SK-N-SH (cell line): ENCODE measurements around the gene CAGE1. TPM values are rescaled to one million over a fixed set of nuclear protein-coding genes. Genes with fewer than 3 reads are reported as not detected.
"Not testable (repeated sequence)": the region's sequence is repeated elsewhere in the genome, so short reads cannot be mapped to it uniquely, and the experiment has no call there.

ENCODE experiments used
- CTCF ChIA-PET: fragments of 300-600, 350-600 bp; formaldehyde crosslinking; extraction: SDS; loops from one replicate; lab custom pipeline; 2021; lab: Yijun Ruan, JAX
- POLR2A ChIA-PET: fragments of 350-600 bp; sonication (Branson Sonifier 250); formaldehyde crosslinking; extraction: SDS; loops from one replicate; lab custom pipeline; 2020; ENCODE audit warnings: antibody characterized with exemption, inconsistent platforms; lab: Yijun Ruan, JAX
- DNase-seq: peaks from one replicate; pipeline ENCODE4 v3.0.0; 2012
- H2AFZ ChIP-seq: fragments of 200-600 bp; sonication (generic); 2 replicates; pipeline ENCODE4 v1.8.1; 2016; ENCODE audit warnings: antibody characterized with exemption, mild to moderate bottlenecking, low read depth
- H3F3A ChIP-seq: fragments of 200-600 bp; sonication (generic); replicated peaks from 2 replicates; pipeline ENCODE3; 2016; ENCODE audit warnings: antibody characterized with exemption, mild to moderate bottlenecking; ENCODE audit not compliant: insufficient read depth
- H3K27ac ChIP-seq, 2 experiments: fragments of 200-500 bp in 1 of 2; fragments of 200-600 bp in 1 of 2; sonication (Bioruptor generic) in 1 of 2; sonication (generic), shearing (Covaris generic) in 1 of 2; 2 replicates each; pipeline versions ENCODE4 v1.5.1 to v1.6.1; 2014 to 2016; ENCODE audit warnings: low read depth in 2 of 2, inconsistent platforms in 1 of 2, low read length in 1 of 2, mild to moderate bottlenecking in 1 of 2, mixed read lengths in 1 of 2
- H3K27me3 ChIP-seq: fragments of 200-600 bp; sonication (generic), shearing (Covaris generic); 2 replicates; pipeline ENCODE4 v1.6.1; 2016; ENCODE audit warnings: mixed run types; ENCODE audit not compliant: insufficient read depth
- H3K36me3 ChIP-seq, 2 experiments: fragments of 200-500 bp in 1 of 2; fragments of 200-600 bp in 1 of 2; sonication (Bioruptor generic) in 1 of 2; sonication (generic) in 1 of 2; replicated peaks in 1 of 2; 2 replicates each; pipeline versions ENCODE3 to v1.5.1; 2014 to 2016; ENCODE audit warnings: low read length in 1 of 2, mild to moderate bottlenecking in 1 of 2; ENCODE audit not compliant: insufficient read depth in 2 of 2, control insufficient read depth in 1 of 2
- H3K4me1 ChIP-seq, 2 experiments: fragments of 200-500 bp in 1 of 2; fragments of 200-600 bp in 1 of 2; sonication (Bioruptor generic) in 1 of 2; sonication (generic), shearing (Covaris generic) in 1 of 2; 2 replicates each; pipeline versions ENCODE4 v1.5.1 to v1.6.1; 2014 to 2016; ENCODE audit warnings: low read depth in 1 of 2, low read length in 1 of 2, mixed run types in 1 of 2; ENCODE audit not compliant: insufficient read depth in 2 of 2, control insufficient read depth in 1 of 2
- H3K4me2 ChIP-seq: fragments of 200-600 bp; sonication (generic), shearing (Covaris generic); 2 replicates; pipeline ENCODE4 v1.6.1; 2017; ENCODE audit warnings: mixed run types
- H3K4me3 ChIP-seq, 2 experiments: fragments of 200-500 bp in 1 of 2; fragments of 200-600 bp in 1 of 2; sonication (Bioruptor generic) in 1 of 2; sonication (generic), shearing (Covaris generic) in 1 of 2; 2 replicates each; pipeline versions ENCODE4 v1.5.1 to v1.8.1; 2014 to 2016; ENCODE audit warnings: low read depth in 2 of 2, inconsistent platforms in 1 of 2, low read length in 1 of 2, mild to moderate bottlenecking in 1 of 2, mixed read lengths in 1 of 2, moderate library complexity in 1 of 2
- H3K79me2 ChIP-seq: fragments of 200-600 bp; sonication (generic); 2 replicates; pipeline ENCODE4 v1.8.1; 2017; ENCODE audit warnings: mild to moderate bottlenecking; ENCODE audit not compliant: insufficient read depth
- H3K9ac ChIP-seq: fragments of 200-600 bp; sonication (generic); 2 replicates; pipeline ENCODE4 v1.6.1; 2017; ENCODE audit warnings: mixed run types
- H3K9me2 ChIP-seq: fragments of 200-600 bp; sonication (generic); 2 replicates; pipeline ENCODE4 v1.6.1; 2017; ENCODE audit warnings: mixed run types
- H3K9me3 ChIP-seq: fragments of 200-600 bp; sonication (generic); 2 replicates; pipeline ENCODE4 v1.6.1; 2017; ENCODE audit warnings: mixed run types, mild to moderate bottlenecking, moderate library complexity
- H4K20me1 ChIP-seq: fragments of 200-600 bp; sonication (generic); 2 replicates; pipeline ENCODE4 v1.6.1; 2017; ENCODE audit warnings: mild to moderate bottlenecking, mixed run types; ENCODE audit not compliant: insufficient read depth
- GATA2 ChIP-seq: sonication (generic); formaldehyde crosslinking; IDR thresholded peaks from 2 replicates; pipeline ENCODE4 v1.5.0; 2020; ENCODE audit warnings: mild to moderate bottlenecking, missing genetic modification reagents
- JUND ChIP-seq: IDR thresholded peaks from 2 replicates; pipeline ENCODE4 v1.4.0; 2012
- MXI1 ChIP-seq: IDR thresholded peaks from 2 replicates; pipeline ENCODE4 v1.6.1; 2012; ENCODE audit warnings: mild to moderate bottlenecking, low read depth, low read length, improper control_type of control experiment
- NFIC ChIP-seq: IDR thresholded peaks from 2 replicates; pipeline ENCODE4 v1.4.0; 2012; ENCODE audit warnings: borderline replicate concordance
- POLR2AphosphoS5 ChIP-seq: IDR thresholded peaks from 2 replicates; pipeline ENCODE4 v1.6.1; 2012; ENCODE audit warnings: low read depth, low read length
- TCF12 ChIP-seq: IDR thresholded peaks from 2 replicates; pipeline ENCODE4 v1.4.0; 2012
- WGBS: methylation state at CpG from one replicate; pipeline ENCODE4 v1.1.6; 2017; ENCODE audit warnings: low lambda C conversion rate; 5-methylcytosine and 5-hydroxymethylcytosine counted together
- polyA plus RNA-seq, 3 experiments: library from polyadenylated mRNA; depleted of rRNA; stranded (reverse); fragments of >200 nt; gene quantifications; 2 replicates each; pipeline ENCODE4 v1.2.3, GENCODE V29; 2012
- TF ChIP-seq, protein P1 (sequence below): IDR thresholded peaks from 2 replicates; pipeline ENCODE4 v1.4.0; 2012; ENCODE audit warnings: low read depth, borderline replicate concordance
- TF ChIP-seq, protein P2 (sequence below): IDR thresholded peaks from 2 replicates; pipeline ENCODE4 v1.4.0; 2012; ENCODE audit warnings: low read depth

The CAGE1 gene
- polyA plus RNA-seq, 1 of the 3 experiments (the other 2 are of a cell fraction): not detected

DNA sequence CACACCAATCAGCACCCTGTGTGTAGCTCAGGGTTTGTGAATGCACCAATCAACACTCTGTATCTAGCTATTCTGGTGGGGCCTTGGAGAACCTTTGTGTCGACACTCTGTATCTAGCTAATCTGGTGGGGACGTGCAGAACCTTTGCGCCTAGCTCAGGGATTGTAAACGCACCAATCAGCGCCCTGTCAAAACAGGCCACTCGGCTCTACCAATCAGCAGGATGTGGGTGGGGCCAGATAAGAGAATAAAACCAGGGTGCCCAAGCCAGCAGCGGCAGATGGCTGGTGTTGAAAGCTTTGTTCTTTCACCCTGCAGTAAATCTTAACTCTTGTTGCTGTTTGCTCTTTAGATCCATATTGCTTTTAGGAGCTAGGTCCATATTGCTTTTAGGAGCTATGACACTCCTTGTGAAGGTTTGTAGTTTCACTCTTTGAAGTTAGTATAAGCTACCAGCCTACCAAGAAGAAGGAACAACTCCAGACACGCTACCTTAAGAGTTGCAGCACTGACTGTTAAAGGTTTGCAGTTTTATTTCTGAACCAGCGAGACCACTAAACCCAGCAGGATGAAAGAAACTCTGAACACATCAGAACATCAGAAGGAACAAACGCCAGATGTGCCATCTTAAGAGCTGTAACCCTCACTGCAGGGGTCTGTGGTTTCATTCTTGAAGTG, 44.6 kb downstream of the CAGE1 start:
- WGBS: 66% methylated on average over 10 of the region's 10 CpGs
- H3K9me2 ChIP-seq, H3K27ac ChIP-seq, H3K27me3 ChIP-seq, H3K79me2 ChIP-seq, H3K9ac ChIP-seq, H3K36me3 ChIP-seq, H3K4me1 ChIP-seq, H3K4me3 ChIP-seq, H4K20me1 ChIP-seq, H3K4me2 ChIP-seq, POLR2A ChIA-PET, DNase-seq, H2AFZ ChIP-seq, H3K9me3 ChIP-seq, H3F3A ChIP-seq: not testable (repeated sequence)
- CTCF ChIA-PET: interaction anchor here (0.9 kb wide), 1 partner anchor 21 kb away, joined by 3 read pairs; no protein-coding TSS in a partner anchor

DNA sequence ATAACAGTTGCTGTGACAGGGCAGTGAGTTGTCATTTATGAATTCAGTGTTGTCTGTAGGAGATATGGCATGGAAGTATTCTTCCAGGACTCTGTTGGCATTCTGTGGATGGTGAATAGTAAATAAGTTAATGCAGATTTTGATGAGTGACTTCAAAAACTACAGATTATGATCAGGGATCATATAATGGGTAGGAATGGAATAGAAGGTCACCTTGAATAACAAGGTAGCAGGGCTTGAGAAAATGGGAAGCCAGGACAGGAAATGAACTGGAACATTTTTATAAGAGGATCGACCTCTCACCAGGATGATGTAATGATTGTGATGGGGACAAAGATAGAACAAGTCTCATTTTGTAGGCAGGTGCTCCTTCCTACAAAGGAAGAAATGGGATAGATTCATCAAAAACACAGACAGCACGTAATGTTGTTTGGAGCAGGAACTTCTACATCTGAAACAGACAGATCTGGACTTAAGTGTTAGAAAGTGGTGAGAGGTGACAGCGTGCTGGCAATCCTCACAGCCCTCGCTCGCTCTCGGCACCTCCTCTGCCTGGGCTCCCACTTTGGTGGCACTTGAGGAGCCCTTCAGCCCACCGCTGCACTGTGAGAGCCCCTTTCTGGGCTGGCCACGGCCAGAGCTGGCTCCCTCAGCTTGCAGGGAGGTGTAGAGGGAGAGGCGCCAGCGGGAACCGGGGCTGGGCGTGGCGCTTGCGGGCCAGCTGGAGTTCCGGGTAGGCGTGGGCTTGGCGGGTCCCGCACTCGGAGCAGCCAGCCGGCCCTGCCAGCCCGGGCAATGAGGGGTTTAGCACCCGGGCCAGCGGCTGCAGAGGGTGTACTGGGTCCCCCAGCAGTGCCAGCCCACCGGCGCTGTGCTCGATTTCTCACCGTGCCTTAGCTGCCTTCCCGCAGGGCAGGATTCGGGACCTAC, 45.7 kb downstream of the CAGE1 start:
- H3K36me3 ChIP-seq: no peaks in the 10 kb centered on the region
- H2AFZ ChIP-seq: no peak overlapping the region
- no peaks in the 10 kb centered on the region for H4K20me1 ChIP-seq
- H3K9ac ChIP-seq: no peak overlapping the region
- ChIA-PET POLR2A (no interaction called here), CTCF (no interaction called here)
- no peaks in the 10 kb centered on the region for H3K79me2 ChIP-seq
- no peaks in the 10 kb centered on the region; the same call in 1 of the 2 replicates for H3K27me3 ChIP-seq
- no peaks in the 10 kb centered on the region for H3K9me2 ChIP-seq
- no peak overlapping the region for H3K4me2 ChIP-seq
- H3K4me3 ChIP-seq: no peak overlapping the region
- DNase-seq: no peak
- TF ChIP-seq NFIC: no peak
- TF ChIP-seq MXI1: no peak
- TF ChIP-seq GATA2 (CRISPR knock-in tag): no peak
- TF ChIP-seq JUND: no peak
- TF ChIP-seq, protein P1, sequence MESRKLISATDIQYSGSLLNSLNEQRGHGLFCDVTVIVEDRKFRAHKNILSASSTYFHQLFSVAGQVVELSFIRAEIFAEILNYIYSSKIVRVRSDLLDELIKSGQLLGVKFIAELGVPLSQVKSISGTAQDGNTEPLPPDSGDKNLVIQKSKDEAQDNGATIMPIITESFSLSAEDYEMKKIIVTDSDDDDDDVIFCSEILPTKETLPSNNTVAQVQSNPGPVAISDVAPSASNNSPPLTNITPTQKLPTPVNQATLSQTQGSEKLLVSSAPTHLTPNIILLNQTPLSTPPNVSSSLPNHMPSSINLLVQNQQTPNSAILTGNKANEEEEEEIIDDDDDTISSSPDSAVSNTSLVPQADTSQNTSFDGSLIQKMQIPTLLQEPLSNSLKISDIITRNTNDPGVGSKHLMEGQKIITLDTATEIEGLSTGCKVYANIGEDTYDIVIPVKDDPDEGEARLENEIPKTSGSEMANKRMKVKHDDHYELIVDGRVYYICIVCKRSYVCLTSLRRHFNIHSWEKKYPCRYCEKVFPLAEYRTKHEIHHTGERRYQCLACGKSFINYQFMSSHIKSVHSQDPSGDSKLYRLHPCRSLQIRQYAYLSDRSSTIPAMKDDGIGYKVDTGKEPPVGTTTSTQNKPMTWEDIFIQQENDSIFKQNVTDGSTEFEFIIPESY: no peak
- TF ChIP-seq, protein P2, sequence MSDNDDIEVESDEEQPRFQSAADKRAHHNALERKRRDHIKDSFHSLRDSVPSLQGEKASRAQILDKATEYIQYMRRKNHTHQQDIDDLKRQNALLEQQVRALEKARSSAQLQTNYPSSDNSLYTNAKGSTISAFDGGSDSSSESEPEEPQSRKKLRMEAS: no peak
- TF ChIP-seq POLR2AphosphoS5: no peak
- TF ChIP-seq TCF12: no peak
- no peak overlapping the region for H3K27ac ChIP-seq
- H3K9me3 ChIP-seq: no peaks in the 10 kb centered on the region
- no peaks in the 10 kb centered on the region for H3F3A ChIP-seq
- peaks cover 0 to 6% of the 10 kb centered on the region in 2 experiments; a peak in 1 of 4 replicates for H3K4me1 ChIP-seq
- 75% methylated on average over 6 of the region's 29 CpGs for WGBS
